Transverse colon (tissue), 3 donors: ENCODE results near the gene ACAP2.

ENCODE experiments used
- POLR2A ChIP-seq: fragments of 450-650 bp; IDR thresholded peaks from one replicate; pipeline ENCODE4 v1.6.1; 2016; ENCODE audit warnings: antibody characterized with exemption, mild to moderate bottlenecking, moderate library complexity
- TF ChIP-seq, protein P1 (sequence below), 5 experiments: fragments of 200-600 bp in 3 of 5; fragments of 450-650 bp in 2 of 5; sonication (generic) in 3 of 5; IDR thresholded peaks; 1 replicate in 2 of 5; 2 replicates in 3 of 5; pipeline ENCODE4 v1.5.1; 2016 to 2017; ENCODE audit warnings: antibody characterized with exemption in 5 of 5, inconsistent platforms in 3 of 5, mild to moderate bottlenecking in 2 of 5, moderate library complexity in 1 of 5

DNA sequence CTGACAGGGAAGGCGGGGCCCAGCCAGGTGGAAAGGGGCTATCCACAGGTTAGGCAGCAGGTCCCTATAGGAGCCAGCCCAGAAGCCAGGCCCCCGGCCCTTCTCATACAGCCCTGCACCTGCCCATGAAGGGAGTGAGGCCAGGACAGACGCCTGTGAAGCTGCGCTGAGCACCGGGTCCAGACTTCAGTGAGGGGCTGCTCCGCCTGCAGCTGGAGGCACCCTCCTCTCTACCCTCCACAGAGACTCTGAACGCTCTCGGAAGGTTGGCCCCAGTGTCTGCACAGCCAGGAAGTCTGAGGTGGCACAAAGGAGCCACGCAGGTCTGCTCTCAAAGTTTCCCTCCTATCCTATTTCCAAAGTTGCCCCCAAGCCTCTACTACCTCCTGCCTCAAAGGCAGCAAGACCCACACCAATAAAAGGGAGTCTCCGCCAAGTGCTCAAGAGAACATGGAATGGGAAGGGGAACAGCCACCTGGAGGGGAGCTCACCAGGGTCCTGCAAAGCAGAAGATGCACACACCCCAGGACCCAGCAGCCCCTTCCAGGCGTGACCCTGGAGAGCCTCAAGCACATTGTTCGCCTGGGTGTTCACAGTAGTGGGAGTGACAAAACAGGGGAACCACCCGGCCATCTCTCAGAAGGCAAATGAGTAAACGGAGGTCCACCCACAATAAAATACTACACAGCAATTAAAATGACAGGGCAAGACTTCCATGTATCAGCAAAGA is 191.3 kb downstream of the ACAP2 start:
- no peak for TF ChIP-seq POLR2A
- TF ChIP-seq, protein P1, sequence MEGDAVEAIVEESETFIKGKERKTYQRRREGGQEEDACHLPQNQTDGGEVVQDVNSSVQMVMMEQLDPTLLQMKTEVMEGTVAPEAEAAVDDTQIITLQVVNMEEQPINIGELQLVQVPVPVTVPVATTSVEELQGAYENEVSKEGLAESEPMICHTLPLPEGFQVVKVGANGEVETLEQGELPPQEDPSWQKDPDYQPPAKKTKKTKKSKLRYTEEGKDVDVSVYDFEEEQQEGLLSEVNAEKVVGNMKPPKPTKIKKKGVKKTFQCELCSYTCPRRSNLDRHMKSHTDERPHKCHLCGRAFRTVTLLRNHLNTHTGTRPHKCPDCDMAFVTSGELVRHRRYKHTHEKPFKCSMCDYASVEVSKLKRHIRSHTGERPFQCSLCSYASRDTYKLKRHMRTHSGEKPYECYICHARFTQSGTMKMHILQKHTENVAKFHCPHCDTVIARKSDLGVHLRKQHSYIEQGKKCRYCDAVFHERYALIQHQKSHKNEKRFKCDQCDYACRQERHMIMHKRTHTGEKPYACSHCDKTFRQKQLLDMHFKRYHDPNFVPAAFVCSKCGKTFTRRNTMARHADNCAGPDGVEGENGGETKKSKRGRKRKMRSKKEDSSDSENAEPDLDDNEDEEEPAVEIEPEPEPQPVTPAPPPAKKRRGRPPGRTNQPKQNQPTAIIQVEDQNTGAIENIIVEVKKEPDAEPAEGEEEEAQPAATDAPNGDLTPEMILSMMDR (IDR thresholded peaks at IDR 0.05) = no peak
